Endothelial cell of umbilical vein (primary cell): Measurements from ENCODE around the gene SLC7A6. TPM values are rescaled to one million over a fixed set of nuclear protein-coding genes. Genes with fewer than 3 reads are reported as not detected.

ENCODE experiments used
- BruUV-seq: library from RNA; stranded (reverse); fragments of 400-500 nt; replicated peaks from 2 replicates; lab custom pipeline; 2021; lab: Mats Ljungman, UMichigan
- CTCF ChIA-PET: fragments of 300-600, 350-600 bp; sonication (Branson Sonifier 250); formaldehyde crosslinking; loops from one replicate; lab custom pipeline; 2021; ENCODE audit warnings: antibody characterized with exemption, inconsistent platforms; lab: Charles Lee
- POLR2A ChIA-PET: fragments of 300-600, 350-600 bp; sonication (Branson Sonifier 250); formaldehyde crosslinking; loops from one replicate; lab custom pipeline; 2021; ENCODE audit warnings: antibody characterized with exemption, inconsistent platforms; lab: Charles Lee
- DNase-seq: peaks from one replicate; pipeline ENCODE4 v3.0.0-alpha.2; 2011; ENCODE audit warnings: low read depth, low spot score
- FAIRE-seq: peaks from 2 replicates; lab custom pipeline; 2011; peaks lifted over from hg19 to GRCh38; lab: Jason Lieb, UNC
- H2AFZ ChIP-seq: 2 replicates; pipeline ENCODE4 v1.6.0; 2012; ENCODE audit warnings: low read depth, low read length, control low read depth, inconsistent platforms
- H3K27ac ChIP-seq: 2 replicates; pipeline ENCODE4 v1.5.1; 2011; ENCODE audit warnings: low read depth, mild to moderate bottlenecking, control low read depth, low read length, moderate library complexity; ENCODE audit not compliant: insufficient read depth
- H3K27me3 ChIP-seq, 2 experiments: 2 replicates each; pipeline versions ENCODE4 v1.6.0 to v1.6.1; 2011; ENCODE audit warnings: low read length in 2 of 2, mixed read lengths in 1 of 2; ENCODE audit not compliant: control insufficient read depth in 2 of 2, insufficient read depth in 2 of 2
- H3K36me3 ChIP-seq, 2 experiments: 2 replicates in 1 of 2; 3 replicates in 1 of 2; pipeline ENCODE4 v1.5.1; 2011; ENCODE audit warnings: low read length in 2 of 2, mild to moderate bottlenecking in 1 of 2, moderate library complexity in 1 of 2; ENCODE audit not compliant: control insufficient read depth in 2 of 2, insufficient read depth in 2 of 2; ENCODE audit errors: extremely low read depth in 1 of 2
- H3K4me1 ChIP-seq: 3 replicates; pipeline ENCODE4 v1.5.1; 2011; ENCODE audit warnings: mild to moderate bottlenecking, low read length; ENCODE audit not compliant: control insufficient read depth, insufficient read depth; ENCODE audit errors: extremely low read depth
- H3K4me2 ChIP-seq: 2 replicates; pipeline ENCODE4 v1.6.1; 2011; ENCODE audit warnings: low read length, control low read depth, mixed read lengths; ENCODE audit not compliant: insufficient read depth
- H3K4me3 ChIP-seq, 3 experiments: fragments of 200-600 bp in 1 of 3; sonication (generic), shearing (Covaris generic) in 1 of 3; replicated peaks in 1 of 3; 2 replicates each; pipeline ENCODE4 v1.5.1; 2011 to 2016; ENCODE audit warnings: control low read depth in 3 of 3, low read length in 3 of 3, mild to moderate bottlenecking in 2 of 3, inconsistent platforms in 1 of 3, low read depth in 1 of 3, moderate library complexity in 1 of 3; ENCODE audit not compliant: insufficient read depth in 1 of 3
- H3K79me2 ChIP-seq: 2 replicates; pipeline ENCODE4 v1.6.0; 2012; ENCODE audit warnings: low read length, inconsistent platforms; ENCODE audit not compliant: control insufficient read depth, insufficient read depth
- H3K9ac ChIP-seq: replicated peaks from 2 replicates; pipeline ENCODE3; 2011; ENCODE audit warnings: low read length, control low read depth; ENCODE audit not compliant: insufficient read depth; ENCODE audit errors: extremely low read depth
- H3K9me1 ChIP-seq: replicated peaks from 3 replicates; pipeline ENCODE4 v1.6.0; 2011; ENCODE audit warnings: mild to moderate bottlenecking, low read length; ENCODE audit not compliant: control insufficient read depth, insufficient read depth; ENCODE audit errors: extremely low read depth
- H3K9me3 ChIP-seq: replicated peaks from 2 replicates; pipeline ENCODE4 v1.5.1; 2012; ENCODE audit warnings: low read length, inconsistent platforms; ENCODE audit not compliant: control insufficient read depth, insufficient read depth
- H4K20me1 ChIP-seq: replicated peaks from 2 replicates; pipeline ENCODE3; 2011; ENCODE audit warnings: mild to moderate bottlenecking, low read length; ENCODE audit not compliant: control insufficient read depth, insufficient read depth; ENCODE audit errors: extremely low read depth
- CTCF ChIP-seq, 2 donors: IDR thresholded peaks; 1 replicate in 1 of 2; 2 replicates in 1 of 2; pipeline ENCODE4 v1.5.1; 2011; ENCODE audit warnings: low read length in 2 of 2, mild to moderate bottlenecking in 2 of 2, moderate library complexity in 2 of 2, control low read depth in 1 of 2, inconsistent platforms in 1 of 2, low read depth in 1 of 2; ENCODE audit not compliant: insufficient read depth in 1 of 2; ENCODE audit errors: extremely low read depth in 1 of 2
- EZH2 ChIP-seq: IDR thresholded peaks from 2 replicates; pipeline ENCODE4 v1.6.1; 2012; ENCODE audit warnings: borderline replicate concordance, low read depth, mild to moderate bottlenecking, moderate library complexity, low read length, inconsistent platforms; ENCODE audit not compliant: severe bottlenecking
- FOS ChIP-seq: IDR thresholded peaks from 2 replicates; pipeline ENCODE4 v1.6.1; 2011; ENCODE audit warnings: mild to moderate bottlenecking, low read length, moderate library complexity, borderline replicate concordance; ENCODE audit not compliant: insufficient read depth
- GATA2 ChIP-seq: IDR thresholded peaks from 2 replicates; pipeline ENCODE4 v1.7.0; 2011; ENCODE audit warnings: low read depth, mild to moderate bottlenecking, moderate library complexity, mixed read lengths, low read length; ENCODE audit not compliant: insufficient read length, insufficient read depth
- JUN ChIP-seq: IDR thresholded peaks from 2 replicates; pipeline ENCODE4 v1.6.1; 2011; ENCODE audit warnings: borderline replicate concordance, low read depth; ENCODE audit not compliant: insufficient read length, insufficient read depth
- MYC ChIP-seq: IDR thresholded peaks from one replicate; pipeline ENCODE4 v1.6.1; 2011; ENCODE audit warnings: mild to moderate bottlenecking, low read depth, low read length
- POLR2A ChIP-seq: IDR thresholded peaks from 2 replicates; pipeline ENCODE4 v1.6.1; 2012; ENCODE audit warnings: low read depth, mild to moderate bottlenecking, control low read depth, low read length
- POLR2AphosphoS5 ChIP-seq: IDR thresholded peaks from 2 replicates; pipeline ENCODE4 v1.6.1; 2012; ENCODE audit warnings: low read depth, mild to moderate bottlenecking, control low read depth, low read length, moderate library complexity; ENCODE audit not compliant: insufficient read depth
- dilution Hi-C: fragments of 300-500 bp; cut with MboI; formaldehyde crosslinking; loops from one replicate; pipeline ENCODE4 v1.15.0; 2019; ENCODE audit warnings: low sequenced_read_pairs; ENCODE audit not compliant: extremely low pct_ligation_motif_present
- intact Hi-C: fragments of 100-400 bp; cut with micrococcal nuclease; formaldehyde crosslinking; loops from one replicate; pipeline ENCODE4 v1.10.0; 2022
- polyA plus RNA-seq, 4 experiments: library from polyadenylated mRNA; depleted of rRNA in 3 of 4; stranded (reverse) in 3 of 4; unstranded in 1 of 4; fragments of >200 nt; gene quantifications; 2 replicates each; pipeline versions ENCODE4 v1.2.1 to v1.2.3, GENCODE V29; 2011 to 2012; ENCODE audit warnings: missing spikeins in 1 of 4
- total RNA-seq: library from RNA; stranded (reverse); gene quantifications from 2 replicates; pipeline ENCODE4 v1.2.3, GENCODE V29; 2021
- TF ChIP-seq, protein P1 (sequence below): IDR thresholded peaks from 2 replicates; pipeline ENCODE4 v1.6.1; 2011; ENCODE audit not compliant: insufficient read depth, insufficient read length

The SLC7A6 gene
- total and polyA plus RNA-seq, 2 donors (not counting 3 experiments of a cell fraction or from before 2014, with no cell fraction given), result 68.0 to 86.5 TPM

DNA sequence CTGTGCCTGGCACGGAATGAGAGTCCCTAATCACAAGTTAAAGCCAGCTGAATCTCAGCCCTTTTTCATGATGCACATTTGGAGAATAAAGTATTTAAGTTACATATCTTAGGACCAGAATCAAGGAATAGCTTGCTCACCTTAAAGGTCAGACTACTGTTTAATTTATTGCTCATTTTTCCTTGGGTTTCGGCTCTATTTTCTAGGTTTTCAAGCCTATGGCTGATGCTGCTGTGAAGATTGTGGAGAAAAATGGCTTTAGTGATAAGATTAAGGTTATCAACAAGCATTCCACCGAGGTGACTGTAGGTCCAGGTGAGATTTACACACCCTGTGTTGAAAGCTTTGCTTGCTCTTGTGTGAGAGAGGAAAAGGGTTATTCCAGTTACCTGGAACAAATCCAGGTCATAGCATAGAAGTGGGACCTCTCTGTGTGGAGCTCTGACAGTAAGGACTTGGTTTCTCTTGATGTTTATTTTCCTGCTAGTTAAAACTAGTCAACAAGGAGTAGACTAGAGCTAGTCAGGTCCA, 64.6 kb downstream of the SLC7A6 start:
- Histone ChIP-seq H3K27ac (no peak overlapping the region), H4K20me1 (no peaks in the 10 kb centered on the region), H2AFZ (no peak overlapping the region), H3K9me1 (no peaks in the 10 kb centered on the region), H3K9me3 (no peaks in the 10 kb centered on the region), H3K9ac (no peak overlapping the region), H3K36me3 (peaks cover 2 to 3% of the 10 kb centered on the region in 2 experiments), H3K79me2 (no peaks in the 10 kb centered on the region), H3K4me1 (peaks cover 34% of the 10 kb centered on the region), H3K4me3 (no peak overlapping the region), H3K27me3 (no peaks in the 10 kb centered on the region), H3K4me2 (no peak overlapping the region)
- TF ChIP-seq CTCF (IDR thresholded peaks at IDR 0.05; ENCODE audit: extremely low read depth in 1 of 2, insufficient read depth in 1 of 2, low read depth in 1 of 2, low read length in 2 of 2), result no peak
- no TSS peak for BruUV-seq
- CTCF ChIA-PET, result interaction anchor here (0.6 to 7.0 kb wide), 16 partner anchors 9 to 95 kb away, joined by 3 to 212 read pairs (median 5); partner anchors contain the start of genes PLA2G15, PRMT7, SLC7A6 and SLC7A6OS
- POLR2A ChIA-PET, result no interaction called here
- FAIRE-seq, result no peak
- intact Hi-C loops, result loop anchor here (1.0 to 10.0 kb wide), 5 partner anchors 18 to 244 kb away; partner anchors contain the start of genes NFATC3 and PRMT7
- dilution Hi-C loops, result no loop called here
- no peak for DNase-seq

- H3K9me1 ChIP-seq, result no peaks in the 10 kb centered on the region
- TF ChIP-seq GATA2, result no peak
- no peak for TF ChIP-seq FOS
- TF ChIP-seq POLR2A, result no peak
- TF ChIP-seq CTCF (IDR thresholded peaks at IDR 0.05; ENCODE audit: extremely low read depth in 1 of 2, insufficient read depth in 1 of 2, low read depth in 1 of 2, low read length in 2 of 2), result no peak
- TF ChIP-seq MYC, result no peak
- TF ChIP-seq, protein P1, sequence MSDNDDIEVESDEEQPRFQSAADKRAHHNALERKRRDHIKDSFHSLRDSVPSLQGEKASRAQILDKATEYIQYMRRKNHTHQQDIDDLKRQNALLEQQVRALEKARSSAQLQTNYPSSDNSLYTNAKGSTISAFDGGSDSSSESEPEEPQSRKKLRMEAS, result no peak
- no peak for TF ChIP-seq EZH2
- no peak for TF ChIP-seq POLR2AphosphoS5
- TF ChIP-seq JUN, result no peak
- peak overlapping the region in 1 of 3 experiments; percentile 6 for H3K4me3 ChIP-seq
- no peaks in the 10 kb centered on the region for H3K79me2 ChIP-seq
- no TSS peak for BruUV-seq
- no peak overlapping the region for H2AFZ ChIP-seq
- H3K9ac ChIP-seq, result peak overlapping the region; percentile 63
- dilution Hi-C loops (no loop called here), intact Hi-C loops (no loop called here)
- H3K9me3 ChIP-seq, result no peaks in the 10 kb centered on the region
- POLR2A ChIA-PET, result interaction anchor here (1.3 to 1.5 kb wide), 2 partner anchors 94 to 95 kb away, joined by 3 to 4 read pairs; no protein-coding TSS in a partner anchor
- H3K27ac ChIP-seq, result peak overlapping the region; percentile 95
- CTCF ChIA-PET, result interaction anchor here (0.7 to 7.0 kb wide), 7 partner anchors 21 to 178 kb away, joined by 3 to 212 read pairs (median 4); partner anchors contain the start of genes PRMT7, SLC7A6 and SLC7A6OS
- DNase-seq, result peak; percentile 63
- no peaks in the 10 kb centered on the region for H3K27me3 ChIP-seq
- peaks cover 0 to 2% of the 10 kb centered on the region in 2 experiments for H3K36me3 ChIP-seq
- FAIRE-seq, result no peak
- no peaks in the 10 kb centered on the region for H4K20me1 ChIP-seq
- H3K4me1 ChIP-seq, result peaks cover 22% of the 10 kb centered on the region
- peak overlapping the region; percentile 71 for H3K4me2 ChIP-seq
These were observed 67.6 kb downstream of the SLC7A6 start for GRCh38 chr16:68331879-68332410.
